NT2/D1 (cell line): ENCODE measurements around the gene COL23A1.

Experiments used
- SUZ12 ChIP-seq: IDR thresholded peaks from 2 replicates; pipeline ENCODE4 v1.6.1; 2011; ENCODE audit not compliant: insufficient read length, insufficient read depth; ENCODE audit errors: extremely low read depth
- YY1 ChIP-seq: IDR thresholded peaks from 2 replicates; pipeline ENCODE4 v1.6.1; 2011; ENCODE audit not compliant: insufficient read length, insufficient read depth

- TF ChIP-seq YY1 (no peak), SUZ12 (no peak)
Observed at GRCh38 chr5:178313316-178313715, 276.9 kb downstream of the COL23A1 start.
